ENCODE measurements around the gene FKBP2. TPM values are rescaled to one million over a fixed set of nuclear protein-coding genes. Genes with fewer than 3 reads are reported as not detected.

FKBP2 gene
- total RNA-seq (2016; rRNA removed; fragmentation: Illumina TruSeq; extraction: Trizol) (29.4 and 53.3 TPM in 2 replicates), polyA plus RNA-seq (2011; rRNA removed) (30.1 and 36.0 TPM in 2 replicates), polyA minus RNA-seq (2011; rRNA and poly(A)+ RNA removed; ENCODE audit: low replicate concordance) (21.5 and 47.8 TPM in 2 replicates), Bru-seq, nascent RNA (percentile 66 among the genes with signal in this experiment), BruChase-seq, experiment 1, labeled RNA remaining after a 6-hour chase (percentile 78 among the genes with signal in this experiment), BruChase-seq, experiment 2, labeled RNA remaining after a 2-hour chase (percentile 76 among the genes with signal in this experiment)
- 18.2 and 19.3 TPM in 2 replicates for total RNA-seq (2016; cell fraction: cytosol; rRNA removed; fragmentation: Illumina TruSeq; extraction: Trizol; ENCODE audit: low read depth)
- 32.3 and 56.4 TPM in 2 replicates for total RNA-seq (2016; cell fraction: insoluble cytoplasmic fraction; rRNA removed; fragmentation: Illumina TruSeq; extraction: Trizol)
- 18.4 and 23.6 TPM in 2 replicates for total RNA-seq (2016; cell fraction: membrane; rRNA removed; fragmentation: Illumina TruSeq; extraction: Trizol)
- 36.5 and 38.1 TPM in 2 replicates for total RNA-seq (2016; cell fraction: nucleus; rRNA removed; fragmentation: Illumina TruSeq; extraction: Trizol)
- polyA plus RNA-seq (2011; cell fraction: cytosol; rRNA removed): 43.4 and 54.7 TPM in 2 replicates
- polyA plus RNA-seq (2011; cell fraction: nucleus; rRNA removed): 26.7 and 33.6 TPM in 2 replicates
- 49.8 and 55.5 TPM in 2 replicates for polyA plus RNA-seq (2012)
- polyA plus RNA-seq (2016; cell fraction: cytosol; fragmentation: Illumina TruSeq; extraction: Trizol; ENCODE audit: low read depth): 23.8 and 29.7 TPM in 2 replicates
- 44.0 and 46.7 TPM in 2 replicates for polyA plus RNA-seq (2016; cell fraction: insoluble cytoplasmic fraction; fragmentation: Illumina TruSeq; extraction: Trizol; ENCODE audit: low read depth)
- polyA plus RNA-seq (2016; cell fraction: membrane; fragmentation: Illumina TruSeq; extraction: Trizol; ENCODE audit: low read depth): 22.8 and 23.9 TPM in 2 replicates
- polyA plus RNA-seq (2016; cell fraction: nucleus; fragmentation: Illumina TruSeq; extraction: Trizol; ENCODE audit: insufficient read depth, low read depth): 104 and 111 TPM in 2 replicates
- 13.1 and 15.1 TPM in 2 replicates for polyA minus RNA-seq (2011; cell fraction: cytosol; rRNA and poly(A)+ RNA removed)
- polyA minus RNA-seq (2011; cell fraction: nucleus; rRNA and poly(A)+ RNA removed): 5.5 and 7.8 TPM in 2 replicates
- long read RNA-seq, experiment 1, transcript FKBP2-201 (6 exons, 657 nt): major isoform, 74 of 104 reads
- long read RNA-seq, experiment 1, transcript FKBP2-203 (6 exons, 613 nt): minor isoform, 5 of 104 reads
- long read RNA-seq, experiment 1, partial matches to known transcripts: 17 of 104 reads
- long read RNA-seq, experiment 1, other reads (novel, unspliced or antisense): 6 of 104 reads
- long read RNA-seq, experiment 2, transcript FKBP2-202 (6 exons, 1,002 nt): minor isoform, 7 of 128 reads
- long read RNA-seq, experiment 2, transcript FKBP2-201 (6 exons, 657 nt): major isoform, 43 of 128 reads
- long read RNA-seq, experiment 2, partial matches to known transcripts: 56 of 128 reads
- long read RNA-seq, experiment 2, other reads (novel, unspliced or antisense): 18 of 128 reads

- DNase-seq (ENCODE audit: low spot score) (peak; percentile 93), ATAC-seq (peak; percentile 46), FAIRE-seq (peak; percentile 36)
- POLR2A ChIA-PET: interaction anchor here (0.6 to 8.3 kb wide), 20 partner anchors 8 to 91 kb away, joined by 3 to 113 read pairs (median 6); partner anchors contain the start of genes BAD, DNAJC4, ESRRA and MACROD1
- Histone ChIP-seq H4K20me1 (ENCODE audit: insufficient read depth, low read length) (no peaks in the 10 kb centered on the region), H2AFZ (ENCODE audit: low read length) (no peak within 1 kb of the TSS), H3K27me3 (ENCODE audit: control insufficient read depth in 1 of 2, insufficient read depth in 2 of 2, low read length in 2 of 2) (no peaks in the 10 kb centered on the region; a peak in 1 of 5 replicates), H3K9me3 (ENCODE audit: low read length) (no peaks in the 10 kb centered on the region), H3K4me3 (replicated peaks in 1 of 3; ENCODE audit: insufficient read depth in 1 of 3, low read depth in 2 of 3, low read length in 3 of 3) (peak within 1 kb of the TSS; percentile 84 to 93 (median 88)), H3K4me2 (ENCODE audit: low read depth, low read length) (peak within 1 kb of the TSS; percentile 100), H3K4me1 (ENCODE audit: insufficient read depth, low read length) (peaks cover 66% of the 10 kb centered on the region), H3K36me3 (replicated peaks in 1 of 2; ENCODE audit: control insufficient read depth in 1 of 2, insufficient read depth in 2 of 2, low read length in 2 of 2) (peaks cover 0 to 11% of the 10 kb centered on the region in 2 experiments; a peak in 3 of 5 replicates), H3K9ac (ENCODE audit: insufficient read depth, low read depth, low read length) (peak within 1 kb of the TSS; percentile 92), H3K27ac (ENCODE audit: extremely low read length, insufficient read depth, low read length) (peak within 1 kb of the TSS; percentile 91), H3K79me2 (ENCODE audit: insufficient read depth, low read length) (peaks cover 18% of the 10 kb centered on the region)
- WGBS (ENCODE audit: low lambda C conversion rate): 2% methylated on average over 10 of the region's 58 CpGs
- in situ Hi-C loops (cut with HindIII; ENCODE audit: extremely low pct_ligation_motif_present, low pct_unique_long_range_greater_than_20kb) (loop anchor here (5.0 kb wide), 1 partner anchor 62 kb away; the partner anchor contains the start of gene CATSPERZ), intact Hi-C loops (cut with micrococcal nuclease; ENCODE audit: unreplicated experiment) (loop anchor here (5.0 kb wide), 1 partner anchor 53 kb away; the partner anchor contains the start of gene STIP1)
- CTCF ChIA-PET (ENCODE audit: low intra/inter-chr PET ratio, low total read pairs): no interaction called here
- BruUV-seq (replicated peaks): TSS peak; percentile 84
- TF ChIP-seq LCORL (IDR thresholded peaks at IDR 0.05) (no peak), LCORL (CRISPR knock-in tag; IDR thresholded peaks at IDR 0.05) (peak; percentile 49; the same call in 1 of the 2 replicates), NAIF1 (CRISPR knock-in tag; IDR thresholded peaks at IDR 0.05; ENCODE audit: borderline replicate concordance) (no peak), PRDM4 (CRISPR knock-in tag; IDR thresholded peaks at IDR 0.05; ENCODE audit: borderline replicate concordance) (no peak), ZNF280B (CRISPR knock-in tag; IDR thresholded peaks at IDR 0.05; ENCODE audit: borderline replicate concordance) (peak; percentile 83; the same call in 1 of the 2 replicates)
- TF ChIP-seq, protein P1, sequence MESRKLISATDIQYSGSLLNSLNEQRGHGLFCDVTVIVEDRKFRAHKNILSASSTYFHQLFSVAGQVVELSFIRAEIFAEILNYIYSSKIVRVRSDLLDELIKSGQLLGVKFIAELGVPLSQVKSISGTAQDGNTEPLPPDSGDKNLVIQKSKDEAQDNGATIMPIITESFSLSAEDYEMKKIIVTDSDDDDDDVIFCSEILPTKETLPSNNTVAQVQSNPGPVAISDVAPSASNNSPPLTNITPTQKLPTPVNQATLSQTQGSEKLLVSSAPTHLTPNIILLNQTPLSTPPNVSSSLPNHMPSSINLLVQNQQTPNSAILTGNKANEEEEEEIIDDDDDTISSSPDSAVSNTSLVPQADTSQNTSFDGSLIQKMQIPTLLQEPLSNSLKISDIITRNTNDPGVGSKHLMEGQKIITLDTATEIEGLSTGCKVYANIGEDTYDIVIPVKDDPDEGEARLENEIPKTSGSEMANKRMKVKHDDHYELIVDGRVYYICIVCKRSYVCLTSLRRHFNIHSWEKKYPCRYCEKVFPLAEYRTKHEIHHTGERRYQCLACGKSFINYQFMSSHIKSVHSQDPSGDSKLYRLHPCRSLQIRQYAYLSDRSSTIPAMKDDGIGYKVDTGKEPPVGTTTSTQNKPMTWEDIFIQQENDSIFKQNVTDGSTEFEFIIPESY (CRISPR knock-in tag; IDR thresholded peaks at IDR 0.05): no peak
- TF ChIP-seq, protein P2, sequence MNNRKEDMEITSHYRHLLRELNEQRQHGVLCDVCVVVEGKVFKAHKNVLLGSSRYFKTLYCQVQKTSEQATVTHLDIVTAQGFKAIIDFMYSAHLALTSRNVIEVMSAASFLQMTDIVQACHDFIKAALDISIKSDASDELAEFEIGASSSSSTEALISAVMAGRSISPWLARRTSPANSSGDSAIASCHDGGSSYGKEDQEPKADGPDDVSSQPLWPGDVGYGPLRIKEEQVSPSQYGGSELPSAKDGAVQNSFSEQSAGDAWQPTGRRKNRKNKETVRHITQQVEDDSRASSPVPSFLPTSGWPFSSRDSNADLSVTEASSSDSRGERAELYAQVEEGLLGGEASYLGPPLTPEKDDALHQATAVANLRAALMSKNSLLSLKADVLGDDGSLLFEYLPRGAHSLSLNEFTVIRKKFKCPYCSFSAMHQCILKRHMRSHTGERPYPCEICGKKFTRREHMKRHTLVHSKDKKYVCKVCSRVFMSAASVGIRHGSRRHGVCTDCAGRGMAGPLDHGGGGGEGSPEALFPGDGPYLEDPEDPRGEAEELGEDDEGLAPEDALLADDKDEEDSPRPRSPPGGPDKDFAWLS (CRISPR knock-in tag; IDR thresholded peaks at IDR 0.05; ENCODE audit: borderline replicate concordance): no peak
Observed at GRCh38 chr11:64240435-64241240, at the start of gene FKBP2. FKBP2 (plus strand) TSS chr11:64241095; CDS start chr11:64242388, 1,293 bp downstream.

All from HepG2 (cell line).